22Rv1 (cell line): ENCODE results near the gene OR52E8.

Source experiments
- H3K27ac ChIP-seq: fragments of 450-650 bp; 2 replicates; pipeline ENCODE4 v1.5.1; 2017
- ZFX ChIP-seq: fragments of 450-650 bp; IDR thresholded peaks from 2 replicates; pipeline ENCODE4 v1.6.1; 2017; ENCODE audit warnings: antibody characterized with exemption, borderline replicate concordance
- TF ChIP-seq, protein P1 (sequence below): fragments of 450-650 bp; IDR thresholded peaks from 2 replicates; pipeline ENCODE4 v1.5.1; 2017; ENCODE audit warnings: mild to moderate bottlenecking

Gene OR52E8

DNA sequence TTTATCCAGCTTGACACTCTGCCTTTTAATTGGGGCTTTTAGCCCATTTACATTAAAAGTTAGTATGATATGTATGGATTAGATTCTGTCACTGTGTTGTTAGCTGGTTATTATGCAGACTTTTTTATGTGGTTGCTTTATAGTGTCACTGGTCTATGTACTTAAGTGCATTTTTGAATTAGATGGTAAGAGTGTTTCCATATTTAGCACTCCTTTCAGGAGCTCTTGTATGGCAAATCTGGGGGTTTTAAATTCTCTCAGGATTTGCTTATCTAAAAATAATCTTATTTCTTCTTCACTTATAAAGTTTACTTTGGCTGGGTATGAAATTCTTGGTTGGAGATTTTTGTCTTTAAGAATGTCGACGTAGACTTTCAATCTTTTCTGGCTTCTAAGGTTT is 19.8 kb downstream of the OR52E8 start:
- TF ChIP-seq, protein P1, sequence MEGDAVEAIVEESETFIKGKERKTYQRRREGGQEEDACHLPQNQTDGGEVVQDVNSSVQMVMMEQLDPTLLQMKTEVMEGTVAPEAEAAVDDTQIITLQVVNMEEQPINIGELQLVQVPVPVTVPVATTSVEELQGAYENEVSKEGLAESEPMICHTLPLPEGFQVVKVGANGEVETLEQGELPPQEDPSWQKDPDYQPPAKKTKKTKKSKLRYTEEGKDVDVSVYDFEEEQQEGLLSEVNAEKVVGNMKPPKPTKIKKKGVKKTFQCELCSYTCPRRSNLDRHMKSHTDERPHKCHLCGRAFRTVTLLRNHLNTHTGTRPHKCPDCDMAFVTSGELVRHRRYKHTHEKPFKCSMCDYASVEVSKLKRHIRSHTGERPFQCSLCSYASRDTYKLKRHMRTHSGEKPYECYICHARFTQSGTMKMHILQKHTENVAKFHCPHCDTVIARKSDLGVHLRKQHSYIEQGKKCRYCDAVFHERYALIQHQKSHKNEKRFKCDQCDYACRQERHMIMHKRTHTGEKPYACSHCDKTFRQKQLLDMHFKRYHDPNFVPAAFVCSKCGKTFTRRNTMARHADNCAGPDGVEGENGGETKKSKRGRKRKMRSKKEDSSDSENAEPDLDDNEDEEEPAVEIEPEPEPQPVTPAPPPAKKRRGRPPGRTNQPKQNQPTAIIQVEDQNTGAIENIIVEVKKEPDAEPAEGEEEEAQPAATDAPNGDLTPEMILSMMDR, result no peak
- no peak for TF ChIP-seq ZFX
- H3K27ac ChIP-seq, result no peak overlapping the region

DNA sequence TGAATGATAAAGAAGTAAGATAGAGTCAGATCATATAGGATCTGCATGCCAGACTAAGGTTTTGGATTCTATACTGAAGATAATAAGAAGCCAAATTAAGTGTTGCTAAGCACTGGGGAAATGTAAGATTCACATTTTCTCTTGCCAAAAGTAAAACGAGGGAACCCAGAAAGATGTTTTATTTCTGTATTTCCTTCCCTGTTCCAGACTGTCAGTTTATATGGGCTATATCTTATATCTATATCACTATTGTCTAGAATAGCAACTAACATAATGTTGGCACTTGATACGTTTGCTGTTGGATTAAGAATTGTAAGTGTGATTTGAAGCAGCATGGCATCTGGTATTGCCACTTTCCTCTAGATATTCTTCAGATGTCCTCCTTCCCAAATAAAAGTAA is 24.0 kb downstream of the OR52E8 start:
- H3K27ac ChIP-seq, result no peak overlapping the region
- TF ChIP-seq ZFX, result no peak
- TF ChIP-seq, protein P1, result no peak

DNA sequence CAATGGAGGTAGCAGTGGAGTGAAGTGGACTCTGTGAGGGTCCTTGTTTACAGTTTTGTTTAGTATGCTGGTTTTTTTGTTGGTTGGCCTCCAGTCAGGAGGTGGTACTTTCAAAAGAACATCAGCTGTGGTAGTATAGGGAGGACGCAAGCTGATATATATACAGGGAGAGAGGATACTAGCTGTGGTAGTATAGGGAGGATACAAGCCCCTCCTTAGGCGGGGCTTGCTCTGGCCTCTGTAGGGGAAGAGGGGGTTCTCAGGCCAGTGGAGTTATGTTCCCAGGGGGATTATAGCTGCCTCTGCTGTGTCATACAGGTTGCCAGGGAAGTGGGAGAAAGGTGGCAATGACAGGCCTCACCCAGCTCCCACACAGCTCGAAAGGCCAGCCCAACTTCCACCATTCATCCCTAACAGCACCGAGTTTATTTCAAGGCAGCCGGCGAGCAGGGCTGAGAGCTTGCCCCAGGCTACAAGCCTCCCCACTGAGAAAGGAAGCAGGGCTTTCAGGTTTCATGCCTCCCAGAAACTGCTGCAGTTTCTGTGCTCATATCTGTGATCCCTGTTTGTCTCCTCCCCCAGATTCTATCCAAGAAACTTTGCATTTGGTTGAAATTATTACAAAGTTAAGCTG is 26.2 kb downstream of the OR52E8 start:
- no peak overlapping the region for H3K27ac ChIP-seq
- no peak for TF ChIP-seq ZFX
- TF ChIP-seq, protein P1, result no peak

DNA sequence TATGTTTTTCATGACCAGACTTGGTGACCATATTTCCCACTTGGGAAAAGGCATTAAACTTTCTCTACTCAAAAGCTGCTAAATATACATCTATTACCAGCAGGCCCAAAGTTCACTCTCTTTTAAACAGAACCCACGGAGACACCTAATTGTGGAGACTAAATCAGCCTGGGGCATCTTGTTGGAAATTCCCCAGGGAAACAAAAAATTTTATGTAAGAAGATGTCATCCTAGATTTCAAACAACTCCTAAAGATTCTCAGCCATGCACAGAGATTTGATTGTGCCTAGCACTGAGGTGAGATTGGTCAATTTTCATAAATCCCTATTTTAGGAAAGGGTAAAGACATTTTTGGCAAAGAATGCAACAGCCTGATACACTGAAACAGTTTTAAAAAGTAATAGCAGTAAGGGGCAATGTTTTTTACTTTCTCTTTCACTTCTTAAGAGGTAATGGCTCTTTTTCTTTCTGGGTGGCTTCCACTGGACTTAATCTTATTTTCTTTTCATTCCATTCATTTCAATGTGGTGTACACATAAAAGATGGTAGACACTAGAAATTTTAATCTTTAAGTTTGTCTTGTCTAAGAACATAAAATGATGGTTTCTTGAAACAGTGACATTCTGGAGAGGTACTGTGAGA is 39.1 kb downstream of the OR52E8 start:
- no peak overlapping the region for H3K27ac ChIP-seq
- no peak for TF ChIP-seq ZFX
- TF ChIP-seq, protein P1, result no peak

DNA sequence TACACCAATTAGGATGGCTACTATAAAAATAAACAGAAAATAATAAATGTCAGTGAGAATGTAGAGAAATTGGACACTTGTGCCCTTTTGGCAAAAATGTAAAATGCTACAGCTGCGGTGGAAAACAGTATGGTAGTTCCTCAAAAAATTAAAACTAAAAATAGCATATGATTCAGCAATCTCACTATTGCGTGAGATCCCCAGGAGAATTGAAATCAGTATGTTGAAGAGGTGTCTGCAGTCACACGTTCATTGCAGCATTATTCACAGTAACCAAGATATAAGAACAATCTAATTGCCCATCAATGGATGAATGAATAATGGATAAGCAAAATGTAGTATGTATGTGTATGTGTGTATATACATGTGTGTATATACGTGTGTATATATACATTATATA is 42.0 kb downstream of the OR52E8 start:
- TF ChIP-seq ZFX, result no peak
- TF ChIP-seq, protein P1, result no peak
- H3K27ac ChIP-seq, result no peak overlapping the region

DNA sequence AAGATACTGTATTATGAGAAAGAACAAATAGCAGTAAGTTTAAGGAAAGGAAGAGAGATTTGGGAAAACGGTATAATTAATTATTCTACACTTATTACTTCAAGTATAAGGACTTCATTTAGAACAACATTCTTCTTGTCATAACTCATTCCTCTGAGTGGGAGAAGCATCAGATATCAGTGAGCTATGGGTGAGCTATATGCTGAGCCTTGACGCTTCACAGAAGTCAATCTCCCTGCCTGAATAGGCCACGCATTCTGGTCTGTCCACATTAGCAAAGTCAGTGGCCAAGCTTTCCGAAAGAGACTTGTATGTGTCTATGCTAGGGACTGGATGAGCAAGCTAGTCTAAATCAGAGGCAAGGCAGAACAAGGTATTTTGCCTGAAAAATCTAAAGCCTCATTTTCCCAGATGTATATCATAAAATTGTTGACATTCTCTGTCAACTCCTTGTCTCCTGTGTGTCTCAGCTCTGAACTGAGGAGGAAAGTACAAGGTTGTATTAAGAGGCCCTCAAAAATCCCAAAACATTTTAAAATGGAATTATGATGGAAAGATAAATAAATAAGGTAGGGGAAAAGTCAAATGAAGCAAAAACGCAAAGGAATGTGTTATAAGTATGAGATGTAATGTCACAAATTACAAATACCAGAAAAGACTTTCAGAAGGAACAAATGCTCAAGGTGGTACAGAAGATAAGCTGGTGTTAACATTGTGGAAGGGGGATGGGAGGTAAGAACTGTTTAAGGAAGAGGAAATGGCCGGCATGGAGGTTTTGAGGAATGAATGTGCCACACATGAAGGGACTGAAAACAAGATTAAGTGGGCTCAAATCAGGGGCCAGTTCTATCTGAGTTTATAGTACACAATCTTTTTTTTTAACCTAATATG is 47.3 kb downstream of the OR52E8 start:
- TF ChIP-seq ZFX, result no peak
- TF ChIP-seq, protein P1, result no peak
- H3K27ac ChIP-seq, result no peak overlapping the region
